C4-2B (cell line): ENCODE data around the gene TOPAZ1.

Source experiments
- CTCF ChIP-seq: fragments of 450-650 bp; conservative IDR thresholded peaks from 2 replicates; pipeline ENCODE4 v1.5.1; 2017; ENCODE audit warnings: mild to moderate bottlenecking
- ZFX ChIP-seq: fragments of 450-650 bp; IDR thresholded peaks from 2 replicates; pipeline ENCODE4 v1.6.1; 2017

GRCh38 chr3:44329946-44330345 is 88.3 kb downstream of the TOPAZ1 start:
- no peak for TF ChIP-seq CTCF
- TF ChIP-seq ZFX: no peak
